HCT116 (cell line): ENCODE measurements around the gene PPP1R12B. TPM values are rescaled to one million over a fixed set of nuclear protein-coding genes. Genes with fewer than 3 reads are reported as not detected.

Experiments
- ATAC-seq: fragments of 200-7000 bp; cut with Tn5 transposase; 2 replicates; pipeline ENCODE4 v1.9.1; 2020; ENCODE audit warnings: mild to moderate bottlenecking, moderate library complexity
- BruUV-seq: library from RNA; stranded (reverse); fragments of 400-500 nt; replicated peaks from 2 replicates; lab custom pipeline; 2021; lab: Mats Ljungman, UMichigan
- CTCF ChIA-PET: fragments of 300-600 bp; sonication (Branson Sonifier 250); formaldehyde crosslinking; loops from one replicate; lab custom pipeline; 2021; ENCODE audit warnings: antibody characterized with exemption; lab: Charles Lee
- POLR2A ChIA-PET: fragments of 300-600, 350-600 bp; sonication (Branson Sonifier 250); formaldehyde crosslinking; loops from one replicate; lab custom pipeline; 2021; ENCODE audit warnings: antibody characterized with exemption; lab: Charles Lee
- RAD21 ChIA-PET, 2 experiments: fragments of 300-600 bp; sonication (Branson Sonifier 250); formaldehyde crosslinking; loops; one replicate each; lab custom pipeline; 2023; ENCODE audit warnings: low total read pairs in 2 of 2; ENCODE audit not compliant: uncharacterized antibody in 2 of 2, unreplicated experiment in 2 of 2, low non-redundant PET in 1 of 2; lab: Charles Lee
- DNase-seq: peaks from one replicate; pipeline ENCODE4 v3.0.0-alpha.2; 2010; ENCODE audit warnings: low read depth, low spot score
- H2AFZ ChIP-seq: fragments of 200-600 bp; shearing (Covaris generic), sonication (generic); 2 replicates; pipeline ENCODE4 v1.6.1; 2017; ENCODE audit warnings: low read depth, mixed run types, mixed read lengths, antibody characterized with exemption, low read length; ENCODE audit not compliant: poor library complexity, severe bottlenecking
- H3K27ac ChIP-seq: 2 replicates; pipeline ENCODE4 v1.5.1; 2012; ENCODE audit warnings: low read depth, low read length
- H3K27me3 ChIP-seq: fragments of 200-600 bp; sonication (generic); 2 replicates; pipeline ENCODE4 v1.6.1; 2016; ENCODE audit warnings: mixed run types, low read length, mixed read lengths; ENCODE audit not compliant: insufficient read depth
- H3K36me3 ChIP-seq, 2 experiments: fragments of 200-500 bp in 1 of 2; fragments of 200-600 bp in 1 of 2; sonication (Bioruptor generic) in 1 of 2; sonication (generic) in 1 of 2; 2 replicates each; pipeline versions ENCODE4 v1.5.1 to v1.6.1; 2014 to 2016; ENCODE audit warnings: low read length in 2 of 2, inconsistent platforms in 1 of 2, mixed read lengths in 1 of 2, mixed run types in 1 of 2; ENCODE audit not compliant: insufficient read depth in 2 of 2, control insufficient read depth in 1 of 2
- H3K4me1 ChIP-seq, 2 experiments: fragments of 200-600 bp in 1 of 2; sonication (generic) in 1 of 2; 2 replicates each; pipeline versions ENCODE4 v1.5.1 to v1.6.1; 2012 to 2017; ENCODE audit warnings: low read length in 2 of 2, inconsistent platforms in 1 of 2, mild to moderate bottlenecking in 1 of 2, mixed read lengths in 1 of 2, mixed run types in 1 of 2, moderate library complexity in 1 of 2; ENCODE audit not compliant: insufficient read depth in 2 of 2, control insufficient read depth in 1 of 2
- H3K4me2 ChIP-seq: fragments of 200-600 bp; sonication (generic); 2 replicates; pipeline ENCODE4 v1.6.1; 2017; ENCODE audit warnings: mixed run types, low read length, mixed read lengths
- H3K4me3 ChIP-seq, 2 experiments: fragments of 200-600 bp in 1 of 2; sonication (generic) in 1 of 2; replicated peaks in 1 of 2; 2 replicates each; pipeline ENCODE4 v1.5.1; 2011 to 2016; ENCODE audit warnings: low read length in 2 of 2, control low read depth in 1 of 2, low read depth in 1 of 2, mild to moderate bottlenecking in 1 of 2, mixed read lengths in 1 of 2, mixed run types in 1 of 2
- H3K79me2 ChIP-seq: fragments of 200-600 bp; sonication (generic); 2 replicates; pipeline ENCODE4 v1.6.1; 2017; ENCODE audit warnings: mild to moderate bottlenecking, mixed run types, low read length, moderate library complexity, mixed read lengths; ENCODE audit not compliant: insufficient read depth
- H3K9ac ChIP-seq: fragments of 200-600 bp; sonication (generic); 2 replicates; pipeline ENCODE4 v1.6.1; 2016; ENCODE audit warnings: low read length, mixed read lengths
- H3K9me2 ChIP-seq: fragments of 200-600 bp; sonication (generic), shearing (Covaris generic); 2 replicates; pipeline ENCODE4 v1.6.1; 2017; ENCODE audit warnings: mixed run types, mild to moderate bottlenecking, moderate library complexity; ENCODE audit not compliant: insufficient read depth
- H3K9me3 ChIP-seq, 2 experiments: fragments of 200-500 bp in 1 of 2; fragments of 200-600 bp in 1 of 2; sonication (Bioruptor generic) in 1 of 2; sonication (generic) in 1 of 2; 2 replicates each; pipeline ENCODE4 v1.6.1; 2014 to 2017; ENCODE audit warnings: low read length in 2 of 2, mixed read lengths in 2 of 2, inconsistent platforms in 1 of 2, low read depth in 1 of 2, mild to moderate bottlenecking in 1 of 2, mixed run types in 1 of 2, moderate library complexity in 1 of 2; ENCODE audit not compliant: control insufficient read depth in 1 of 2, insufficient read depth in 1 of 2
- H4K20me1 ChIP-seq: fragments of 200-600 bp; sonication (generic), shearing (Covaris generic); 2 replicates; pipeline ENCODE4 v1.6.1; 2017; ENCODE audit warnings: mixed run types, mild to moderate bottlenecking, moderate library complexity; ENCODE audit not compliant: insufficient read depth
- CTCF ChIP-seq, 3 experiments: fragments of 200-600 bp in 1 of 3; sonication (generic) in 1 of 3; IDR thresholded peaks in 2 of 3; conservative IDR thresholded peaks in 1 of 3; 2 replicates each; pipeline ENCODE4 v1.5.1; 2012 to 2017; ENCODE audit warnings: low read depth in 2 of 3, low read length in 2 of 3, antibody characterized with exemption in 1 of 3, borderline replicate concordance in 1 of 3, control low read depth in 1 of 3, mild to moderate bottlenecking in 1 of 3, mixed read lengths in 1 of 3, mixed run types in 1 of 3, moderate library complexity in 1 of 3; ENCODE audit not compliant: insufficient read depth in 1 of 3
- EZH2 ChIP-seq: fragments of 200-600 bp; sonication (generic); IDR thresholded peaks from 2 replicates; pipeline ENCODE4 v1.6.1; 2017; ENCODE audit warnings: antibody characterized with exemption, mixed run types
- EZH2phosphoT487 ChIP-seq: fragments of 200-600 bp; IDR thresholded peaks from 2 replicates; pipeline ENCODE4 v1.6.1; 2018; ENCODE audit warnings: antibody characterized with exemption, borderline replicate concordance
- FOSL1 ChIP-seq: IDR thresholded peaks from 2 replicates; pipeline ENCODE4 v1.6.1; 2012; ENCODE audit warnings: low read depth
- POLR2A ChIP-seq: IDR thresholded peaks from 2 replicates; pipeline ENCODE4 v1.7.0; 2011; ENCODE audit warnings: borderline replicate concordance; ENCODE audit not compliant: insufficient read depth, insufficient read length; ENCODE audit errors: extremely low read depth
- POLR2AphosphoS5 ChIP-seq: IDR thresholded peaks from 2 replicates; pipeline ENCODE4 v1.6.1; 2011; ENCODE audit warnings: mild to moderate bottlenecking, low read depth, low read length, moderate library complexity
- RAD21 ChIP-seq: IDR thresholded peaks from 2 replicates; pipeline ENCODE4 v1.6.1; 2012; ENCODE audit warnings: low read depth, mild to moderate bottlenecking
- SP1 ChIP-seq: IDR thresholded peaks from 2 replicates; pipeline ENCODE4 v1.6.1; 2012; ENCODE audit warnings: low read depth
- SRF ChIP-seq: IDR thresholded peaks from 2 replicates; pipeline ENCODE4 v1.6.1; 2012; ENCODE audit warnings: low read depth
- TCF7L2 ChIP-seq: IDR thresholded peaks from 2 replicates; pipeline ENCODE4 v1.7.0; 2011; ENCODE audit warnings: borderline replicate concordance, inconsistent platforms; ENCODE audit not compliant: insufficient read depth, insufficient read length; ENCODE audit errors: extremely low read depth
- YY1 ChIP-seq: IDR thresholded peaks from 2 replicates; pipeline ENCODE4 v1.6.1; 2011; ENCODE audit warnings: low read length, low read depth, moderate library complexity, mild to moderate bottlenecking; ENCODE audit not compliant: insufficient replicate concordance; ENCODE audit errors: extremely low read depth
- ZFX ChIP-seq: fragments of 450-650 bp; IDR thresholded peaks from 2 replicates; pipeline ENCODE4 v1.6.1; 2017
- ZNF274 ChIP-seq: fragments of 200-500 bp; sonication (Bioruptor generic); IDR thresholded peaks from 2 replicates; pipeline ENCODE4 v1.6.1; 2014; ENCODE audit warnings: mild to moderate bottlenecking, low read depth, low read length, inconsistent platforms
- intact Hi-C: fragments of 100-400 bp; cut with micrococcal nuclease; formaldehyde crosslinking; loops from 2 replicates; pipeline ENCODE4 v1.10.0; 2022
- total RNA-seq: library from RNA; stranded (reverse); gene quantifications from one replicate; pipeline ENCODE4 v1.2.1, GENCODE V29; 2021; ENCODE audit not compliant: unreplicated experiment

Gene PPP1R12B
- total RNA-seq, 1 experiment from 2014 or later, result 14.3 TPM

GRCh38 chr1:202563818-202564217 lies 215.3 kb downstream of the PPP1R12B start:
- peaks cover 6 to 19% of the 10 kb centered on the region in 2 experiments; a peak in 3 of 4 replicates for H3K4me1 ChIP-seq
- H3K4me2 ChIP-seq, result no peak overlapping the region
- no peaks in the 10 kb centered on the region for H3K9me2 ChIP-seq
- no peak for DNase-seq
- no peaks in the 10 kb centered on the region for H3K36me3 ChIP-seq
- BruUV-seq, result no TSS peak
- H4K20me1 ChIP-seq, result no peaks in the 10 kb centered on the region
- ChIA-PET POLR2A (no interaction called here), RAD21 (no interaction called here), CTCF (interaction anchor here (1.3 kb wide), 1 partner anchor 9 kb away, joined by 3 read pairs; no protein-coding TSS in a partner anchor)
- no peak overlapping the region for H3K4me3 ChIP-seq
- ATAC-seq, result no peak
- H3K27me3 ChIP-seq, result no peaks in the 10 kb centered on the region
- no peaks in the 10 kb centered on the region for H3K9me3 ChIP-seq
- H3K79me2 ChIP-seq, result no peaks in the 10 kb centered on the region
- H3K27ac ChIP-seq, result no peak overlapping the region
- intact Hi-C loops, result no loop called here
- no peak overlapping the region for H3K9ac ChIP-seq
- TF ChIP-seq EZH2 (no peak), ZNF274 (no peak), TCF7L2 (no peak)
- H2AFZ ChIP-seq, result no peak overlapping the region

GRCh38 chr1:202564958-202565495 lies 216.5 kb downstream of the PPP1R12B start:
- no peak overlapping the region for H2AFZ ChIP-seq
- H4K20me1 ChIP-seq, result no peaks in the 10 kb centered on the region
- no TSS peak for BruUV-seq
- no peaks in the 10 kb centered on the region for H3K9me3 ChIP-seq
- no peaks in the 10 kb centered on the region for H3K79me2 ChIP-seq
- no peaks in the 10 kb centered on the region for H3K27me3 ChIP-seq
- peaks cover 6 to 23% of the 10 kb centered on the region in 2 experiments; a peak in 3 of 4 replicates for H3K4me1 ChIP-seq
- DNase-seq (no peak), ATAC-seq (no peak)
- RAD21 ChIA-PET, result no interaction called here
- TF ChIP-seq POLR2A (no peak), YY1 (no peak), ZNF274 (no peak), RAD21 (no peak), TCF7L2 (no peak), CTCF (IDR thresholded peaks at IDR 0.05 in 2 of 3, conservative IDR thresholded peaks at IDR 0.05 in 1 of 3; ENCODE audit: borderline replicate concordance in 1 of 3, insufficient read depth in 1 of 3, low read depth in 2 of 3, low read length in 2 of 3) (no peak), FOSL1 (no peak), ZFX (no peak), POLR2AphosphoS5 (no peak), EZH2phosphoT487 (no peak), SRF (no peak), SP1 (no peak)
- no peaks in the 10 kb centered on the region for H3K36me3 ChIP-seq
- H3K9ac ChIP-seq, result no peak overlapping the region
- H3K4me3 ChIP-seq, result no peak overlapping the region
- CTCF ChIA-PET, result no interaction called here
- H3K9me2 ChIP-seq, result no peaks in the 10 kb centered on the region
- intact Hi-C loops, result no loop called here
- H3K4me2 ChIP-seq, result no peak overlapping the region
- POLR2A ChIA-PET, result no interaction called here
- no peak overlapping the region for H3K27ac ChIP-seq
